DOHH2 (cell line): ENCODE measurements around the gene STK25.

ENCODE experiments used
- H3F3A ChIP-seq: fragments of 200-600 bp; sonication (generic), shearing (Covaris generic); 2 replicates; pipeline ENCODE4 v1.6.0; 2016; ENCODE audit warnings: antibody characterized with exemption, mild to moderate bottlenecking; ENCODE audit not compliant: control insufficient read depth, insufficient read depth
- H3K27ac ChIP-seq: fragments of 200-600 bp; sonication (generic); 2 replicates; pipeline ENCODE4 v1.5.1; 2014; ENCODE audit warnings: low read depth, mild to moderate bottlenecking, low read length, moderate library complexity
- H3K27me3 ChIP-seq: fragments of 200-600 bp; sonication (generic); 2 replicates; pipeline ENCODE4 v1.6.1; 2014; ENCODE audit warnings: mild to moderate bottlenecking, low read length, mixed read lengths; ENCODE audit not compliant: control insufficient read depth
- H3K36me3 ChIP-seq: fragments of 200-600 bp; sonication (generic); 2 replicates; pipeline ENCODE4 v1.6.1; 2014; ENCODE audit warnings: mild to moderate bottlenecking, low read length, moderate library complexity, mixed read lengths; ENCODE audit not compliant: control insufficient read depth
- H3K4me1 ChIP-seq: fragments of 200-600 bp; sonication (generic); 2 replicates; pipeline ENCODE4 v1.6.1; 2014; ENCODE audit warnings: mild to moderate bottlenecking, low read length, mixed read lengths; ENCODE audit not compliant: control insufficient read depth
- H3K4me2 ChIP-seq: fragments of 200-600 bp; sonication (generic); 2 replicates; pipeline ENCODE4 v1.6.0; 2014; ENCODE audit warnings: mild to moderate bottlenecking, low read length, moderate library complexity
- H3K4me3 ChIP-seq: fragments of 200-600 bp; sonication (generic); 2 replicates; pipeline ENCODE4 v1.5.1; 2014; ENCODE audit warnings: mild to moderate bottlenecking, low read length, mixed read lengths
- H3K79me2 ChIP-seq: fragments of 200-600 bp; sonication (generic); 2 replicates; pipeline ENCODE4 v1.6.1; 2014; ENCODE audit warnings: mild to moderate bottlenecking, low read length, mixed read lengths; ENCODE audit not compliant: control insufficient read depth
- H3K9me2 ChIP-seq: fragments of 200-600 bp; sonication (generic); replicated peaks from 2 replicates; pipeline ENCODE4 v1.6.1; 2014; ENCODE audit warnings: mild to moderate bottlenecking, low read length, mixed read lengths; ENCODE audit not compliant: control insufficient read depth
- H3K9me3 ChIP-seq: fragments of 200-600 bp; sonication (generic); 2 replicates; pipeline ENCODE4 v1.6.1; 2014; ENCODE audit warnings: antibody characterized with exemption, low read length, mixed read lengths; ENCODE audit not compliant: control insufficient read depth, insufficient read depth
- H4K20me1 ChIP-seq: fragments of 200-600 bp; sonication (generic); 2 replicates; pipeline ENCODE4 v1.6.0; 2014; ENCODE audit warnings: low read depth, mild to moderate bottlenecking, antibody characterized with exemption, low read length, moderate library complexity; ENCODE audit not compliant: control insufficient read depth, insufficient read depth
- CTCF ChIP-seq: fragments of 200-600 bp; sonication (generic); IDR thresholded peaks from one replicate; pipeline ENCODE4 v1.5.1; 2014; ENCODE audit warnings: antibody characterized with exemption, mild to moderate bottlenecking, low read depth, low read length; ENCODE audit not compliant: poor library complexity, severe bottlenecking
- EZH2phosphoT487 ChIP-seq: fragments of 200-600 bp; sonication (generic); IDR thresholded peaks from 2 replicates; pipeline ENCODE4 v1.6.1; 2017; ENCODE audit warnings: borderline replicate concordance, mild to moderate bottlenecking, antibody characterized with exemption, low read length, moderate library complexity, mixed read lengths

Gene STK25

GRCh38 chr2:241505781-241506201 lies 2.6 kb downstream of the STK25 start:
- Histone ChIP-seq H3K4me3 (no peak overlapping the region), H3K9me3 (0 out of 2 replicates have a peak, but pooled peaks cover 4% of the 10 kb centered on the region), H3K4me2 (no peak overlapping the region), H3K36me3 (peaks cover 15% of the 10 kb centered on the region), H4K20me1 (peaks cover 6% of the 10 kb centered on the region; the same call in 1 of the 2 replicates), H3K9me2 (no peaks in the 10 kb centered on the region), H3K4me1 (peaks cover 15% of the 10 kb centered on the region), H3K27ac (no peak overlapping the region), H3K27me3 (no peaks in the 10 kb centered on the region), H3K79me2 (peaks cover 63% of the 10 kb centered on the region), H3F3A (no peaks in the 10 kb centered on the region)
- TF ChIP-seq EZH2phosphoT487 (no peak), CTCF (no peak)

GRCh38 chr2:241505086-241505780 lies 3.2 kb downstream of the STK25 start:
- Histone ChIP-seq H3K27me3 (no peaks in the 10 kb centered on the region), H3K9me3 (0 out of 2 replicates have a peak, but pooled peaks cover 4% of the 10 kb centered on the region), H3K27ac (no peak overlapping the region), H3K36me3 (peaks cover 16% of the 10 kb centered on the region), H3K4me1 (peaks cover 15% of the 10 kb centered on the region), H3K4me3 (no peak overlapping the region), H4K20me1 (peaks cover 6% of the 10 kb centered on the region; the same call in 1 of the 2 replicates), H3F3A (no peaks in the 10 kb centered on the region), H3K9me2 (no peaks in the 10 kb centered on the region), H3K79me2 (peaks cover 63% of the 10 kb centered on the region), H3K4me2 (no peak overlapping the region)
- TF ChIP-seq EZH2phosphoT487 (no peak), CTCF (no peak)

- Histone ChIP-seq H3K4me3 (no peak overlapping the region), H3K9me2 (no peaks in the 10 kb centered on the region), H3K36me3 (peaks cover 20% of the 10 kb centered on the region), H3K27ac (no peak overlapping the region), H3F3A (no peaks in the 10 kb centered on the region), H3K79me2 (peaks cover 63% of the 10 kb centered on the region), H3K4me2 (no peak overlapping the region), H3K4me1 (peaks cover 11% of the 10 kb centered on the region), H3K9me3 (no peaks in the 10 kb centered on the region), H4K20me1 (peaks cover 6% of the 10 kb centered on the region; the same call in 1 of the 2 replicates), H3K27me3 (no peaks in the 10 kb centered on the region)
- TF ChIP-seq EZH2phosphoT487 (no peak), CTCF (no peak)
Observed at GRCh38 chr2:241503776-241504392, 4.5 kb downstream of the STK25 start.
